Mesangial cell (primary cell): ENCODE measurements around the gene FRMPD1. TPM values are rescaled to one million over a fixed set of nuclear protein-coding genes. Genes with fewer than 3 reads are reported as not detected.

ENCODE experiments used
- total RNA-seq: library from RNA; depleted of rRNA; stranded (reverse); fragments of >200 nt; gene quantifications from 2 replicates; pipeline ENCODE4 v1.2.3, GENCODE V29; 2015

Gene FRMPD1
- total RNA-seq: under 0.01 TPM in 1 of 2 replicates, not detected in the other

GRCh38 chr9:37650873-37651768 lies at the start of gene FRMPD1:
FRMPD1 (plus strand) TSS chr9:37650954; CDS start chr9:37692642, 41,688 bp downstream.

GRCh38 chr9:37753489-37754190 lies 102.9 kb downstream of the FRMPD1 start, which contains the start of gene TRMT10B:
TRMT10B (plus strand) TSS chr9:37753805; CDS start chr9:37761932, 8,127 bp downstream.

DNA sequence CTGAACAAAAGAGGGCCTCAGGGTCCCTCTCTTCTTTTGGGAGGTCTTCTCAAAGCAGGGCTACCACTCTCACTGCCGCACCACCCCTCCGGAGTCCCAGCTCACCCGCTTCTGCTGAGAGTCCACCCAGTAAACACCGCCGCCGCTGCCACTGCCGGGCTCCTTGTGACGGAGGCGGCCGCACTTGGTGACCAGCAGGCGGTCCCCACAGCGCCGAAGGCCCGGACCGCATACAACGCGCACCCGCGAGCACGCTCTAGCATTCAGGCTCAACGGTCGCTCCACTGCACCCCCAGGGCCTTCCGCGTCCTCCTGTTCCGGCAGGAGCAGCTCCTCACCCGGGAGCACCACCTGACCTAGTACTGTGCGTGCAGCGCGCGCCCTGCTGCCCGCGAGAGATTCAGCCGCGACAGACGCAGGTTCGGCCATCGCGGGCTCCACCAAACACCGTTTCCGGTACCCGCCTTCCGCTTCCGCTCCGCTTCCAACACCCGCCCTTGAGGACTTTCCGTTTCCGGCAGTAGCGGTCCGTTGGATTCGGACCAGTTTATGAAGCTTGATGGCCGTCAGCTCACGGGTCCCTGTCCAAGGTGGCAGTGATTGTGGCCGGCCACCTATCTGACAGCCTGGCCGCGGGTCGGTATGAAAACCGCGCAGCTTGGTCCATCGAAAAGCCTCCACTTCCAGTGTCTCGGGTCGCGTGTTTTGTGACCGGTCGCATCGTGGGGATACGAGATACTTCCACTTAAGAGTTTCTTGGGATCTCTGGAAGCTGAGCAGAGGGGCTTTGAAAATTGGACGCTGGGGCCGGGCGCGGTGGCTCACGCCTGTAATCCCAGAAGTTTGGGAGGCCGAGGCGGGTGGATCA lies 134.1 kb downstream of the FRMPD1 start, which contains the start of gene EXOSC3:
Gene EXOSC3 (minus strand): TSS at position 449 of the 868 bp plus-strand sequence. CDS start 20 bp downstream, at position 429.

Other genes starting within 250 kb of the FRMPD1 start
- 142 and 160 TPM in 2 replicates for gene GRHPR, start 228.3 kb upstream of the FRMPD1 start, total RNA-seq
- gene ZBTB5, start 185.5 kb upstream of the FRMPD1 start, total RNA-seq: 9.3 and 15.3 TPM in 2 replicates
- 19.5 and 28.2 TPM in 2 replicates for gene POLR1E, start 165.0 kb upstream of the FRMPD1 start, total RNA-seq
- 7.5 and 12.4 TPM in 2 replicates for gene FBXO10, start 74.6 kb upstream of the FRMPD1 start, total RNA-seq
- 98.8 and 198 TPM in 2 replicates for gene TOMM5, start 58.4 kb upstream of the FRMPD1 start, total RNA-seq
- 1.8 and 1.9 TPM in 2 replicates for gene TRMT10B, start 102.9 kb downstream of the FRMPD1 start, total RNA-seq
- 40.6 and 72.5 TPM in 2 replicates for gene EXOSC3, start 134.1 kb downstream of the FRMPD1 start, total RNA-seq
- 23.8 and 29.0 TPM in 2 replicates for gene DCAF10, start 149.8 kb downstream of the FRMPD1 start, total RNA-seq